Body of pancreas (tissue), 4 donors: ENCODE results near the gene KIF12. TPM values are rescaled to one million over a fixed set of nuclear protein-coding genes. Genes with fewer than 3 reads are reported as not detected.

Experiments used
- ATAC-seq: fragments of 150-250 bp; one replicate; pipeline ENCODE4 v1.9.1; 2016
- DNase-seq, 4 donors: peaks; one replicate each; pipeline ENCODE4 v3.0.0-alpha.2; 2019
- H3K27ac ChIP-seq, 4 donors: fragments of 200-600 bp; sonication (generic); 1 replicate in 3 of 4; 2 replicates in 1 of 4; pipeline versions ENCODE4 v1.5.1 to v1.6.1; 2016 to 2019; ENCODE audit warnings: mild to moderate bottlenecking in 1 of 4, mixed read lengths in 1 of 4, moderate library complexity in 1 of 4
- H3K27me3 ChIP-seq, 2 donors: fragments of 200-600 bp; sonication (generic); one replicate each; pipeline ENCODE4 v1.6.0; 2016; ENCODE audit warnings: mild to moderate bottlenecking in 1 of 2
- H3K36me3 ChIP-seq, 2 donors: fragments of 200-600 bp; sonication (generic); replicated peaks in 1 of 2; 2 replicates each; pipeline ENCODE4 v1.5.1; 2016; ENCODE audit warnings: low read depth in 2 of 2; ENCODE audit not compliant: insufficient read depth in 1 of 2
- H3K4me1 ChIP-seq: fragments of 200-600 bp; sonication (generic); one replicate; pipeline ENCODE4 v1.6.0; 2016
- H3K4me3 ChIP-seq, 2 donors: fragments of 200-600 bp; sonication (generic); 1 replicate in 1 of 2; 2 replicates in 1 of 2; pipeline ENCODE4 v1.5.1; 2016 to 2019
- H3K9me3 ChIP-seq, 3 donors: fragments of 200-600 bp; sonication (generic); 1 replicate in 2 of 3; 2 replicates in 1 of 3; pipeline ENCODE4 v1.5.1; 2016
- POLR2A ChIP-seq, 3 donors: fragments of 450-650 bp; IDR thresholded peaks; one replicate each; pipeline ENCODE4 v1.6.1; 2016; ENCODE audit warnings: antibody characterized with exemption in 3 of 3, mild to moderate bottlenecking in 2 of 3
- WGBS, 2 donors: methylation state at CpG; one replicate each; pipeline ENCODE4 v1.1.5; 2017; 5-methylcytosine and 5-hydroxymethylcytosine counted together
- intact Hi-C: fragments of 100-400 bp; cut with DNase I; formaldehyde crosslinking; loops from one replicate; pipeline ENCODE4 v1.15.1; 2023
- total RNA-seq, 2 donors: library from RNA; depleted of rRNA; stranded (reverse); fragments of >200 nt; gene quantifications; one replicate each; pipeline ENCODE4 v1.1.0, GENCODE V29; 2016
- TF ChIP-seq, protein P1 (sequence below), 7 experiments: fragments of 450-650 bp in 4 of 7; fragments of 200-600 bp in 3 of 7; sonication (generic) in 3 of 7; IDR thresholded peaks; one replicate each; pipeline ENCODE4 v1.5.1; 2016 to 2019; ENCODE audit warnings: antibody characterized with exemption in 7 of 7

Gene KIF12
- total RNA-seq, 2 donors from 2014 or later, result 135 to 249 TPM

GRCh38 chr9:114120192-114121014 lies 21.3 kb upstream of the KIF12 start:
- Histone ChIP-seq H3K27me3 (no peaks in the 10 kb centered on the region), H3K9me3 (no peaks in the 10 kb centered on the region), H3K27ac (peak overlapping the region in 2 of 4 donors; percentile 29 to 36), H3K4me1 (peaks cover 35% of the 10 kb centered on the region), H3K4me3 (no peak overlapping the region), H3K36me3 (no peaks in the 10 kb centered on the region)
- no peak for DNase-seq
- ATAC-seq, result no peak
- TF ChIP-seq, protein P1, sequence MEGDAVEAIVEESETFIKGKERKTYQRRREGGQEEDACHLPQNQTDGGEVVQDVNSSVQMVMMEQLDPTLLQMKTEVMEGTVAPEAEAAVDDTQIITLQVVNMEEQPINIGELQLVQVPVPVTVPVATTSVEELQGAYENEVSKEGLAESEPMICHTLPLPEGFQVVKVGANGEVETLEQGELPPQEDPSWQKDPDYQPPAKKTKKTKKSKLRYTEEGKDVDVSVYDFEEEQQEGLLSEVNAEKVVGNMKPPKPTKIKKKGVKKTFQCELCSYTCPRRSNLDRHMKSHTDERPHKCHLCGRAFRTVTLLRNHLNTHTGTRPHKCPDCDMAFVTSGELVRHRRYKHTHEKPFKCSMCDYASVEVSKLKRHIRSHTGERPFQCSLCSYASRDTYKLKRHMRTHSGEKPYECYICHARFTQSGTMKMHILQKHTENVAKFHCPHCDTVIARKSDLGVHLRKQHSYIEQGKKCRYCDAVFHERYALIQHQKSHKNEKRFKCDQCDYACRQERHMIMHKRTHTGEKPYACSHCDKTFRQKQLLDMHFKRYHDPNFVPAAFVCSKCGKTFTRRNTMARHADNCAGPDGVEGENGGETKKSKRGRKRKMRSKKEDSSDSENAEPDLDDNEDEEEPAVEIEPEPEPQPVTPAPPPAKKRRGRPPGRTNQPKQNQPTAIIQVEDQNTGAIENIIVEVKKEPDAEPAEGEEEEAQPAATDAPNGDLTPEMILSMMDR (IDR thresholded peaks at IDR 0.05), result no peak
- no peak for TF ChIP-seq POLR2A (IDR thresholded peaks at IDR 0.05)
- intact Hi-C loops, result no loop called here
- 39 to 40% methylated on average over 4 of the region's 4 CpGs for WGBS, 2 donors

DNA sequence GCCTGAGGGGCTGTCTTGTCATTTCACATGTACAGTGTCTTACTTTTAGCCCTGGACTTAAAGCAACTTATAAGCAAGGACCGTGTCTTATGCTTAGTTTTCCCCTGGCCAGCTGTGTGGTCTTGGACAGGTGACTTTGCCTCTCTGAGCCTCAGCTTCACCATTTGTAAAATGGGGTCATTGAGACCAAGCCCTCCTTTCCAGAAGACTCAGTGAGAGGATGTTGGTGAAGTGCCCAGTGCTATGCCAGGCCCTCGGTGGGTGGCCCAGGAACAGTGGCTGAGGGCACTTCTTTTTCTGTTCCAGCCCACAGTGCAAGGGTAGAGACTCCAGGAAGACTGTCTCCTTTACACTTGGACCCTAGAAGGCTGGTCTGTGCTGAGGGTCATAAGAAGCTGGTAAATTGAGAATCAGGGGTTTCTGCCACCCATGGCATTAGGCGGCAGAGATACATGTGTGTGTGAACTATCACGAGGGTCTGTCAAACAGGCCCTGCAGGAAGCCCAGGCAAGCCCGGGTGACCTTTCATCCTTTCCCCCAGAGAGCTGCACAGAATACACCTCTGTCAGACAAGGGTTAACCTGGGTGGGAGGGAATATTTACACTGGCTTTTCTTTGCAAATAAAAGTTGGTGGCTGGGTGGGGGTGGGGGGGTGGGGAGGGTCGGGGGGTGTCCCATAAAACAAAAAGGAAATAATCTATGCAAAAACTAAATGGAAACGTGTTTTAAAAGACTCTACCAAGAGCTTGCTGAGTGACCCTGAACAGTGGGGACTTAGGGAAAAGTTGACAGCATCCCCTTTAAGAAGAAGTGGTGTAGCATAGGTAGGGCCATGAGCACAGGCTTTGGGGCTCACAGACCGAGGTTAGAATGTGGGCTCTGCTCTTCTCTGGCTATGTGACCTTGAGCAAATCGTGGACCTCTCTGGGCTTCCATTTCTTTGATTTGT lies 20.4 kb upstream of the KIF12 start:
- H3K27ac ChIP-seq, result peak overlapping the region; percentile 54 to 86 (median 80)
- no peak overlapping the region for H3K4me3 ChIP-seq
- no peaks in the 10 kb centered on the region for H3K27me3 ChIP-seq
- TF ChIP-seq POLR2A (IDR thresholded peaks at IDR 0.05), result no peak
- intact Hi-C loops, result no loop called here
- peaks cover 35% of the 10 kb centered on the region for H3K4me1 ChIP-seq
- H3K36me3 ChIP-seq, result no peaks in the 10 kb centered on the region
- WGBS, 2 donors, result 30 to 46% methylated on average over 7 to 8 of the region's 9 CpGs
- no peak for ATAC-seq
- no peaks in the 10 kb centered on the region for H3K9me3 ChIP-seq
- no peak for DNase-seq

GRCh38 chr9:114117996-114118830 lies 19.1 kb upstream of the KIF12 start:
- WGBS, 2 donors, result 29 to 47% methylated on average over 20 to 21 of the region's 21 CpGs
- no peak overlapping the region for H3K4me3 ChIP-seq
- DNase-seq (peak; percentile 56 to 78 (median 70)), ATAC-seq (peak; percentile 82)
- peak overlapping the region; percentile 54 to 86 (median 80) for H3K27ac ChIP-seq
- H3K9me3 ChIP-seq, result no peaks in the 10 kb centered on the region
- H3K4me1 ChIP-seq, result peaks cover 33% of the 10 kb centered on the region
- H3K27me3 ChIP-seq, result no peaks in the 10 kb centered on the region
- TF ChIP-seq, protein P1 (IDR thresholded peaks at IDR 0.05), result no peak
- TF ChIP-seq POLR2A (IDR thresholded peaks at IDR 0.05), result peak in 2 of 3 donors; percentile 17 to 32
- intact Hi-C loops, result no loop called here
- no peaks in the 10 kb centered on the region for H3K36me3 ChIP-seq

DNA sequence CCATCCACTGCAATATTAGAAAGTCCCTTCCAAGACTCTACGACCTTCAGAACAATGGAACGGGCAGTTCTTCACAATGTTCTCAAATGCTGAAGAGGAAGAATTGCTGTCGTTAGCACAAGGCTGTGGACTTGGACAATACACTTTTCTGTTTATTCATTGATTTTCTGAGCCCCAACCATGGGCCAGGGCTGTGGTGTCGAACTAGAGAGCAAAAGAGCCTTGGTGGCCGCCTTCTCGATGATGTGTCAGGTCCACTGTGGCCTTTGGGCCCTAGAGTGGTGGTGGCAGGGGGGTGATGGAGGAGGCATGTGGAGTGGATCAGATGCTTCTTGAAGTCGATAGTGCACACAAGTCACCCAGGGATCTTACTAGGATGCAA lies 18.5 kb upstream of the KIF12 start:
- intact Hi-C loops, result no loop called here
- Histone ChIP-seq H3K4me3 (no peak overlapping the region), H3K27me3 (no peaks in the 10 kb centered on the region), H3K27ac (peak overlapping the region; percentile 28 to 86 (median 80)), H3K36me3 (no peaks in the 10 kb centered on the region), H3K4me1 (peaks cover 34% of the 10 kb centered on the region), H3K9me3 (no peaks in the 10 kb centered on the region)
- 63 to 64% methylated on average over 7 of the region's 7 CpGs for WGBS, 2 donors
- no peak for ATAC-seq
- DNase-seq, result no peak
- no peak for TF ChIP-seq POLR2A (IDR thresholded peaks at IDR 0.05)
- TF ChIP-seq, protein P1 (IDR thresholded peaks at IDR 0.05), result no peak
